Hepatocyte (in vitro differentiated cells): Measurements from ENCODE around the gene ANKRD55. TPM values are rescaled to one million over a fixed set of nuclear protein-coding genes. Genes with fewer than 3 reads are reported as not detected.

Source experiments
- DNase-seq: peaks from one replicate; pipeline ENCODE4 v3.0.0-alpha.2; 2016; ENCODE audit warnings: low spot score
- H2AFZ ChIP-seq: fragments of 200-600 bp; sonication (generic); 2 replicates; pipeline ENCODE4 v1.6.0; 2016; ENCODE audit warnings: antibody characterized with exemption, mild to moderate bottlenecking
- H3K27ac ChIP-seq: fragments of 200-600 bp; sonication (generic); 2 replicates; pipeline ENCODE4 v1.5.1; 2016; ENCODE audit warnings: mild to moderate bottlenecking
- H3K27me3 ChIP-seq: fragments of 200-600 bp; sonication (generic); 2 replicates; pipeline ENCODE4 v1.6.1; 2016
- H3K36me3 ChIP-seq: fragments of 200-600 bp; sonication (generic); replicated peaks from 2 replicates; pipeline ENCODE4 v1.5.1; 2016; ENCODE audit warnings: low read depth; ENCODE audit not compliant: insufficient read depth
- H3K4me1 ChIP-seq: fragments of 200-600 bp; sonication (generic); 2 replicates; pipeline ENCODE4 v1.5.1; 2016; ENCODE audit warnings: mild to moderate bottlenecking, moderate library complexity; ENCODE audit not compliant: insufficient read depth
- H3K4me2 ChIP-seq: fragments of 200-600 bp; sonication (generic); 2 replicates; pipeline ENCODE4 v1.6.0; 2016
- H3K4me3 ChIP-seq: fragments of 200-600 bp; sonication (generic); 2 replicates; pipeline ENCODE4 v1.5.1; 2016; ENCODE audit warnings: mild to moderate bottlenecking
- H3K79me2 ChIP-seq: fragments of 200-600 bp; sonication (generic); 2 replicates; pipeline ENCODE4 v1.6.0; 2017; ENCODE audit warnings: mild to moderate bottlenecking
- H3K9me2 ChIP-seq: fragments of 200-600 bp; sonication (generic); replicated peaks from 2 replicates; pipeline ENCODE4 v1.6.0; 2017; ENCODE audit warnings: mild to moderate bottlenecking; ENCODE audit not compliant: insufficient read depth
- H3K9me3 ChIP-seq: fragments of 200-600 bp; sonication (generic); 2 replicates; pipeline ENCODE4 v1.5.1; 2016; ENCODE audit warnings: low read depth, mild to moderate bottlenecking
- H4K20me1 ChIP-seq: fragments of 200-600 bp; sonication (generic); 2 replicates; pipeline ENCODE4 v1.6.0; 2016; ENCODE audit warnings: mild to moderate bottlenecking; ENCODE audit not compliant: insufficient read depth, poor library complexity, severe bottlenecking
- CTCF ChIP-seq: fragments of 200-600 bp; sonication (generic); IDR thresholded peaks from 2 replicates; pipeline ENCODE4 v1.5.1; 2016; ENCODE audit warnings: antibody characterized with exemption, mild to moderate bottlenecking; ENCODE audit not compliant: poor library complexity
- EZH2 ChIP-seq: fragments of 200-600 bp; sonication (generic); IDR thresholded peaks from 2 replicates; pipeline ENCODE4 v1.6.1; 2016; ENCODE audit warnings: antibody characterized with exemption, mild to moderate bottlenecking, borderline replicate concordance
- EZH2phosphoT487 ChIP-seq: fragments of 200-600 bp; sonication (generic); IDR thresholded peaks from one replicate; pipeline ENCODE4 v1.6.1; 2018; ENCODE audit warnings: antibody characterized with exemption, mild to moderate bottlenecking, low read depth, moderate library complexity; ENCODE audit not compliant: unreplicated experiment, severe bottlenecking
- WGBS: methylation state at CpG from one replicate; pipeline ENCODE4 v1.1.6; 2016; ENCODE audit warnings: low lambda C conversion rate; ENCODE audit errors: missing lambda C conversion rate; 5-methylcytosine and 5-hydroxymethylcytosine counted together
- polyA plus RNA-seq: library from polyadenylated mRNA; unstranded; fragments of >200 nt; fragmentation: Nextera tagmentation; extraction: Ambion mirVana; gene quantifications from 2 replicates; pipeline ENCODE4 v1.2.1, GENCODE V29; 2016
- total RNA-seq: library from RNA; depleted of rRNA; stranded (reverse); fragments of >200 nt; gene quantifications from 2 replicates; pipeline ENCODE4 v1.2.3, GENCODE V29; 2014

Gene ANKRD55
- total and polyA plus RNA-seq, 2 experiments from 2014 or later = 0.20 to 0.31 TPM

- TF ChIP-seq EZH2phosphoT487 (no peak), CTCF (no peak), EZH2 (no peak)
- no peaks in the 10 kb centered on the region for H3K36me3 ChIP-seq
- H3K4me3 ChIP-seq = no peak overlapping the region
- no peak overlapping the region for H3K4me2 ChIP-seq
- H3K9me3 ChIP-seq = no peaks in the 10 kb centered on the region
- DNase-seq = no peak
- WGBS = 95% methylated on average over 4 of the region's 4 CpGs
- no peaks in the 10 kb centered on the region for H3K27me3 ChIP-seq
- no peaks in the 10 kb centered on the region for H4K20me1 ChIP-seq
- H3K27ac ChIP-seq = no peak overlapping the region
- H2AFZ ChIP-seq = no peak overlapping the region
- no peaks in the 10 kb centered on the region for H3K79me2 ChIP-seq
- peaks cover 7% of the 10 kb centered on the region for H3K4me1 ChIP-seq
- H3K9me2 ChIP-seq = no peaks in the 10 kb centered on the region
These were observed 117.5 kb downstream of the ANKRD55 start for GRCh38 chr5:56115589-56115988.

DNA sequence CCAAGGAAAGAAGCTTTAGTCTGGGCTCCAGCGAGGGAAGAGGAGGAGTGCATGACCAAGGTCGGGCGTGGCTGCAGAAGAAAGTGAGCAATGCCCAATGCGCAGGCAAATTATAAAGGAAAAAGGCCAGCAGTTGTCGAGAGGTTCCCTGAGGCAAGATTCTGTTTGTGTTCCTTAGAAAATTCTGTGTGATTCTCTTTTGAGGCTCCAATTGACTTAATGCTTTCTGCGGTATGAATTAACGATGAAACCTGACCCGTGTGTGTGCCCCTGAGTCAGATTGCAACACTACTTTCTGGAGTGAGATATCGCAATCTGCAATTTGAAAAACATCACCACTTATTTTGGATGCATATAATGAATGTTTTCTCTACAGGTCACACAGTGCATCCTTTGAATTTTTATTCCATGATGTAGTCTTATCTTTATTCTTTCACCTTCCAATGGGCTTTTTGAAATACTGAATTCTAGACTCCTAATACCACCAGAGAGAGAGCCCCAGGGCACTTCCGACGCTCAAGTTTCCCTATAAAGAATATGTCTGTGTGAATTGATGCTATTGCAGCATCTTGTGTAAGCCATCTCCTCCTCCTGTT, 120.5 kb downstream of the ANKRD55 start:
- H3K4me3 ChIP-seq = no peak overlapping the region
- H3K9me3 ChIP-seq = no peaks in the 10 kb centered on the region
- H3K4me1 ChIP-seq = peaks cover 13% of the 10 kb centered on the region
- H3K36me3 ChIP-seq = no peaks in the 10 kb centered on the region
- no peaks in the 10 kb centered on the region for H3K79me2 ChIP-seq
- H2AFZ ChIP-seq = no peak overlapping the region
- no peak overlapping the region for H3K4me2 ChIP-seq
- H3K27me3 ChIP-seq = no peaks in the 10 kb centered on the region
- no peaks in the 10 kb centered on the region for H4K20me1 ChIP-seq
- no peak for DNase-seq
- no peak overlapping the region for H3K27ac ChIP-seq
- no peaks in the 10 kb centered on the region for H3K9me2 ChIP-seq
- no peak for TF ChIP-seq CTCF
- no peak for TF ChIP-seq EZH2
- no peak for TF ChIP-seq EZH2phosphoT487
- WGBS = 70% methylated on average over 11 of the region's 11 CpGs

GRCh38 chr5:56111404-56111781, 121.7 kb downstream of the ANKRD55 start:
- Histone ChIP-seq H3K36me3 (no peaks in the 10 kb centered on the region), H3K9me2 (no peaks in the 10 kb centered on the region), H3K4me3 (no peak overlapping the region), H3K79me2 (no peaks in the 10 kb centered on the region), H3K27me3 (no peaks in the 10 kb centered on the region), H3K27ac (peak overlapping the region; percentile 53), H3K4me1 (peaks cover 13% of the 10 kb centered on the region), H2AFZ (no peak overlapping the region), H3K4me2 (no peak overlapping the region), H3K9me3 (no peaks in the 10 kb centered on the region), H4K20me1 (no peaks in the 10 kb centered on the region)
- TF ChIP-seq EZH2phosphoT487 = no peak
- TF ChIP-seq EZH2 = no peak
- TF ChIP-seq CTCF = no peak
- DNase-seq = no peak
- 97% methylated on average over 9 of the region's 9 CpGs for WGBS
